OCI-LY3 (cell line): ENCODE results near the gene C9orf40.

Experiments
- H2AFZ ChIP-seq: fragments of 200-600, 300-600 bp; shearing (Covaris generic); 2 replicates; pipeline ENCODE4 v1.6.0; 2014; ENCODE audit warnings: antibody characterized with exemption, low read depth, low read length
- H3K27ac ChIP-seq: fragments of 200-600, 300-600 bp; sonication (generic); 2 replicates; pipeline ENCODE4 v1.5.1; 2014; ENCODE audit warnings: mild to moderate bottlenecking, low read length, moderate library complexity, mixed read lengths
- H3K27me3 ChIP-seq: fragments of 200-600, 300-600 bp; sonication (generic); 2 replicates; pipeline ENCODE4 v1.6.1; 2014; ENCODE audit warnings: low read depth, low read length, mixed read lengths
- H3K36me3 ChIP-seq: fragments of 200-600, 300-600 bp; sonication (generic); replicated peaks from 2 replicates; pipeline ENCODE3; 2014; ENCODE audit warnings: low read depth, low read length, mixed read lengths
- H3K4me1 ChIP-seq: fragments of 300-600, 200-600 bp; sonication (generic); 2 replicates; pipeline ENCODE4 v1.6.1; 2014; ENCODE audit warnings: low read length, mixed read lengths
- H3K4me2 ChIP-seq: fragments of 200-600, 300-600 bp; sonication (generic); 2 replicates; pipeline ENCODE4 v1.6.1; 2014; ENCODE audit warnings: low read length, mixed read lengths
- H3K4me3 ChIP-seq: fragments of 300-600, 200-600 bp; sonication (generic); 2 replicates; pipeline ENCODE4 v1.5.1; 2014; ENCODE audit warnings: antibody characterized with exemption, mild to moderate bottlenecking, low read length, moderate library complexity
- H3K79me2 ChIP-seq: fragments of 300-600, 200-600 bp; shearing (Covaris generic); 2 replicates; pipeline ENCODE4 v1.6.1; 2014; ENCODE audit warnings: mild to moderate bottlenecking, low read length, mixed read lengths
- H3K9ac ChIP-seq: fragments of 300-600, 200-600 bp; shearing (Covaris generic); 2 replicates; pipeline ENCODE4 v1.6.0; 2014; ENCODE audit warnings: mild to moderate bottlenecking, low read length, moderate library complexity
- H3K9me3 ChIP-seq: fragments of 200-600, 300-600 bp; shearing (Covaris generic); 2 replicates; pipeline ENCODE4 v1.6.1; 2014; ENCODE audit warnings: low read length, mixed read lengths; ENCODE audit not compliant: insufficient read depth
- H4K20me1 ChIP-seq: fragments of 200-600, 300-600 bp; sonication (generic); 2 replicates; pipeline ENCODE4 v1.6.1; 2016; ENCODE audit warnings: low read length, mixed read lengths; ENCODE audit not compliant: insufficient read depth
- CTCF ChIP-seq: fragments of 200-600, 300-600 bp; sonication (generic); IDR thresholded peaks from 2 replicates; pipeline ENCODE4 v1.5.1; 2014; ENCODE audit warnings: antibody characterized with exemption, low read length, low read depth
- EZH2phosphoT487 ChIP-seq: fragments of 200-600 bp; shearing (Covaris generic); IDR thresholded peaks from 2 replicates; pipeline ENCODE4 v1.6.1; 2018; ENCODE audit warnings: antibody characterized with exemption, mixed run types, low read depth

C9orf40 gene

DNA sequence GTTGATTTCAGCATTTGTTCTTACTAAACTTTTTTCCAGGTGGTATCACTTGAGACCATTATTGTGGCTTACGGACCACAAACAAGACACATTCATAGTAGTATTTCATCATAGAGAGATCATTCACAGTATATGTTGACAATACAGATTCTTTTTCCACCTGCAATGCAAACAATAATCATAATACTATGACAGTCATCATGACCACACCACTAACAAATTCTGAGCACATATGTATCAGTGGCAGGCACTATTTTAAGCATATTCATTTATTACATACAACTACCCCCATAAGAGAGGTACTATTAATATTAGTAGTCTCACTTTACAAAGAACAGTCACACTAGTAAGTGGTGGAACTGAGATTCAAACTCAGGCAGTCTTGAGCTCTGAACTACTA is 31.0 kb upstream of the C9orf40 start:
- H3K36me3 ChIP-seq: peaks cover 13% of the 10 kb centered on the region
- no peak overlapping the region for H2AFZ ChIP-seq
- TF ChIP-seq EZH2phosphoT487 (no peak), CTCF (no peak)
- H3K27ac ChIP-seq: no peak overlapping the region
- no peaks in the 10 kb centered on the region for H3K9me3 ChIP-seq
- H3K4me3 ChIP-seq: no peak overlapping the region
- H3K27me3 ChIP-seq: no peaks in the 10 kb centered on the region
- H4K20me1 ChIP-seq: no peaks in the 10 kb centered on the region
- no peaks in the 10 kb centered on the region for H3K4me1 ChIP-seq
- no peak overlapping the region for H3K4me2 ChIP-seq
- H3K79me2 ChIP-seq: no peaks in the 10 kb centered on the region
- no peak overlapping the region for H3K9ac ChIP-seq

DNA sequence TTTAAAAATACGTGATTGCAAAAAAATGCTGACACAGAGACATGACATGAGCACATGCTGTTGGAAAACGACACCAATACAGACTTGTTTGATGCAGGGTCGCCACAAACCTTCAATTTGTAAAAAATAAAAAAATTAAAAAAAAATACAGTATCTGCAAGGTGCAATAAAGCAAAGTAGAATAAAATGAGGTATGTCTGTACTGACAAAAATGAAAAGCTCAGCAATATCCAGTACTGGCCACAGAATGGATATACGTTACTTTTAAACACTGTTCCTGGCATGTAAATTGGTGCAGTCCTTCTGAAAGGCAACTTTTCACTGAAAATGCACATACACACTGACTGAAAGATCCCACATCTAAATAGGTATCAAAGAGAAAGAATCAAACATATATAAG is 27.1 kb upstream of the C9orf40 start:
- H3K4me2 ChIP-seq: no peak overlapping the region
- no peaks in the 10 kb centered on the region for H3K4me1 ChIP-seq
- H3K79me2 ChIP-seq: no peaks in the 10 kb centered on the region
- no peak for TF ChIP-seq CTCF
- no peak for TF ChIP-seq EZH2phosphoT487
- H2AFZ ChIP-seq: no peak overlapping the region
- no peaks in the 10 kb centered on the region for H3K27me3 ChIP-seq
- no peak overlapping the region for H3K27ac ChIP-seq
- H3K9me3 ChIP-seq: no peaks in the 10 kb centered on the region
- no peak overlapping the region for H3K4me3 ChIP-seq
- H4K20me1 ChIP-seq: no peaks in the 10 kb centered on the region
- H3K36me3 ChIP-seq: peaks cover 23% of the 10 kb centered on the region
- no peak overlapping the region for H3K9ac ChIP-seq

- Histone ChIP-seq H3K27ac (no peak overlapping the region), H2AFZ (no peak overlapping the region), H4K20me1 (no peaks in the 10 kb centered on the region), H3K4me3 (no peak overlapping the region), H3K27me3 (no peaks in the 10 kb centered on the region), H3K9ac (no peak overlapping the region), H3K4me1 (no peaks in the 10 kb centered on the region), H3K36me3 (peaks cover 23% of the 10 kb centered on the region), H3K4me2 (no peak overlapping the region), H3K79me2 (no peaks in the 10 kb centered on the region), H3K9me3 (no peaks in the 10 kb centered on the region)
- TF ChIP-seq CTCF (no peak), EZH2phosphoT487 (no peak)
Observed at GRCh38 chr9:74977287-74977686, 24.6 kb upstream of the C9orf40 start.

- Histone ChIP-seq H3K4me1 (no peaks in the 10 kb centered on the region), H2AFZ (no peak overlapping the region), H3K9ac (no peak overlapping the region), H4K20me1 (no peaks in the 10 kb centered on the region), H3K9me3 (no peaks in the 10 kb centered on the region), H3K79me2 (no peaks in the 10 kb centered on the region), H3K27ac (no peak overlapping the region), H3K36me3 (peaks cover 23% of the 10 kb centered on the region), H3K4me2 (no peak overlapping the region), H3K4me3 (no peak overlapping the region), H3K27me3 (no peaks in the 10 kb centered on the region)
- TF ChIP-seq CTCF (no peak), EZH2phosphoT487 (no peak)
Observed at GRCh38 chr9:74975538-74975937, 22.8 kb upstream of the C9orf40 start.
